GM21529 (cell line): Measurements from ENCODE around the gene PEX6.

Experiments
- ATAC-seq: cut with Tn5 transposase; IDR thresholded peaks from one replicate; pipeline ENCODE4 v1.9.1; 2021; ENCODE audit not compliant: unreplicated experiment

The PEX6 gene

GRCh38 chr6:42936398-42936797, 42.6 kb downstream of the PEX6 start:
- no peak for ATAC-seq

- ATAC-seq: no peak
Measured at GRCh38 chr6:42935322-42935721, 43.7 kb downstream of the PEX6 start.

GRCh38 chr6:42933205-42933604, 45.8 kb downstream of the PEX6 start:
- ATAC-seq: no peak

GRCh38 chr6:42932412-42932811, 46.6 kb downstream of the PEX6 start:
- no peak for ATAC-seq

- ATAC-seq: peak; percentile 54
Measured at GRCh38 chr6:42929821-42930360, 49.1 kb downstream of the PEX6 start.

GRCh38 chr6:42928986-42929820, 49.8 kb downstream of the PEX6 start, which contains the start of gene CNPY3:
Gene CNPY3, plus strand, starts transcription at chr6:42929480. Its CDS starts 91 bp downstream, at chr6:42929571.
- ATAC-seq: peak; percentile 73

GRCh38 chr6:42925248-42925857, 53.6 kb downstream of the PEX6 start:
- ATAC-seq: no peak

- ATAC-seq: no peak
Measured at GRCh38 chr6:42923666-42924065, 55.3 kb downstream of the PEX6 start.

- no peak for ATAC-seq
Measured at GRCh38 chr6:42921801-42922200, 57.2 kb downstream of the PEX6 start.

GRCh38 chr6:42916288-42916687, 62.7 kb downstream of the PEX6 start:
- ATAC-seq: no peak

- no peak for ATAC-seq
Measured at GRCh38 chr6:42915732-42916131, 63.2 kb downstream of the PEX6 start, which contains the start of gene PTCRA. Gene PTCRA, plus strand, starts transcription at chr6:42916053. Its CDS starts 17 bp downstream, at chr6:42916070.

GRCh38 chr6:42914546-42914945, 64.4 kb downstream of the PEX6 start:
- no peak for ATAC-seq
